ENCODE results near the gene SAMHD1. TPM values are rescaled to one million over a fixed set of nuclear protein-coding genes. Genes with fewer than 3 reads are reported as not detected.
A peak's percentile ranks its signal among the peaks of the same experiment; 100 is the strongest.
"Not testable (repeated sequence)": the region's sequence is repeated elsewhere in the genome, so short reads cannot be mapped to it uniquely, and the experiment has no call there.

Gene SAMHD1
- total RNA-seq, 1 experiment from 2014 or later, result 54.3 TPM

DNA sequence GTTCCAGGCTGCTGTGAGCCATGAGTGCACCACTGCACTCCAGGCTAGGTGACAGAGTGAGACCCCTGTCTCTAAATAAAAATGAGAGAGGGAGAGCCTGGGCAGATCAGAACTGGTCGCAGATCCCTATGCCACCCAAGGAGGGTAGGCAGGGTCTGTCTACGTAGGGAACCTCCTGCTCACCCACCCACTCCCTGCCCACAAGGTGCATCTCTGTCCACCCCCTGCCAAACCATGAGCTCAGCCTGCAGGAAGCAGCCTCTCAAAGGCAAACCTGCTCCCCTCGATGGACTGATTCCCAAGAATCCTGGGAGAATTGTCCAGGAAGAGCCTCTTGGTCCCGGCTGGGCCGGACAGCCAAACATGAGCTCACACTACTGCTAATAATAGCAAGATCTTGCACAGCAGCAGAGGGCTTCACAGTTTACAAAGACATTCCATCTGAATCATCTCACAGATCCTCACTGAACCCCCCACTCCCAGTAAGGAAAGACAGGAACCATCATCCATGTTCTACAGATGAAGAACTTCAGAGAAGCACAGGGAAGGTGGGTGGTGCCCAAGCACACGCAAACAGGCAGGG is 103.3 kb downstream of the SAMHD1 start:
- CTCF ChIA-PET, result interaction anchor here (0.5 to 1.5 kb wide), 4 partner anchors 8 to 231 kb away, joined by 4 to 6 read pairs (median 4); a partner anchor contains a TSS
- BruUV-seq (replicated peaks), result no TSS peak
- Mint-ChIP-seq H3K27me3 (ENCODE audit: unreplicated experiment) (no peaks in the 10 kb centered on the region), H3K4me1 (ENCODE audit: low read depth, unreplicated experiment) (peaks cover 6% of the 10 kb centered on the region), H3K36me3 (ENCODE audit: insufficient read depth, unreplicated experiment) (no peaks in the 10 kb centered on the region), H3K4me3 (ENCODE audit: low read depth, unreplicated experiment) (no peak overlapping the region), H3K27ac (ENCODE audit: unreplicated experiment) (no peak overlapping the region), H3K9me3 (ENCODE audit: low read depth, unreplicated experiment) (peaks cover 2% of the 10 kb centered on the region)
- TF ChIP-seq, protein P1, sequence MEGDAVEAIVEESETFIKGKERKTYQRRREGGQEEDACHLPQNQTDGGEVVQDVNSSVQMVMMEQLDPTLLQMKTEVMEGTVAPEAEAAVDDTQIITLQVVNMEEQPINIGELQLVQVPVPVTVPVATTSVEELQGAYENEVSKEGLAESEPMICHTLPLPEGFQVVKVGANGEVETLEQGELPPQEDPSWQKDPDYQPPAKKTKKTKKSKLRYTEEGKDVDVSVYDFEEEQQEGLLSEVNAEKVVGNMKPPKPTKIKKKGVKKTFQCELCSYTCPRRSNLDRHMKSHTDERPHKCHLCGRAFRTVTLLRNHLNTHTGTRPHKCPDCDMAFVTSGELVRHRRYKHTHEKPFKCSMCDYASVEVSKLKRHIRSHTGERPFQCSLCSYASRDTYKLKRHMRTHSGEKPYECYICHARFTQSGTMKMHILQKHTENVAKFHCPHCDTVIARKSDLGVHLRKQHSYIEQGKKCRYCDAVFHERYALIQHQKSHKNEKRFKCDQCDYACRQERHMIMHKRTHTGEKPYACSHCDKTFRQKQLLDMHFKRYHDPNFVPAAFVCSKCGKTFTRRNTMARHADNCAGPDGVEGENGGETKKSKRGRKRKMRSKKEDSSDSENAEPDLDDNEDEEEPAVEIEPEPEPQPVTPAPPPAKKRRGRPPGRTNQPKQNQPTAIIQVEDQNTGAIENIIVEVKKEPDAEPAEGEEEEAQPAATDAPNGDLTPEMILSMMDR (IDR thresholded peaks at IDR 0.05; ENCODE audit: unreplicated experiment), result no peak
- DNase-seq, result no peak
- intact Hi-C loops (cut with micrococcal nuclease; ENCODE audit: unreplicated experiment), result no loop called here

DNA sequence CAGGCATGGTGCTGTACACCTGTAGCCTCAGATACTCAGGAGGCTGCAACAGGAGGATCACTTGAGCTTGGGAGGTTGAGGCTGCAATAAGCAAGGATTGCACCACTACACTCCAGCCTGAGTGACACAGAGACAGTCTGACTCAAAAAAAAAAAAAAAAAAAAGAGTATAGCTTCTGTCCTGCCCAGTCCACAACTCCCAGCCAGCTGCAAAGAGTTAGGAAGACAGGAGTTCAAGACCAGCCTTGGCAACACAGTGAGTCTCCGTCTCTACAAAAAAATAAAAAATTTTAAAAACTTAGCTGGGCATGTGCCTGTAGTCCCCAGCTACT is 103.8 kb downstream of the SAMHD1 start:
- intact Hi-C loops (cut with micrococcal nuclease; ENCODE audit: unreplicated experiment), result no loop called here
- no peak for DNase-seq
- no peak overlapping the region for H3K27ac Mint-ChIP-seq (ENCODE audit: unreplicated experiment)
- TF ChIP-seq, protein P1 (IDR thresholded peaks at IDR 0.05; ENCODE audit: unreplicated experiment), result no peak
- no peaks in the 10 kb centered on the region for H3K27me3 Mint-ChIP-seq (ENCODE audit: unreplicated experiment)
- H3K4me1 Mint-ChIP-seq (ENCODE audit: low read depth, unreplicated experiment), result peaks cover 9% of the 10 kb centered on the region
- H3K9me3 Mint-ChIP-seq (ENCODE audit: low read depth, unreplicated experiment), result peaks cover 2% of the 10 kb centered on the region
- BruUV-seq (replicated peaks), result no TSS peak
- no peak overlapping the region for H3K4me3 Mint-ChIP-seq (ENCODE audit: low read depth, unreplicated experiment)
- H3K36me3 Mint-ChIP-seq (ENCODE audit: insufficient read depth, unreplicated experiment), result no peaks in the 10 kb centered on the region
- CTCF ChIA-PET, result interaction anchor here (0.5 to 1.5 kb wide), 5 partner anchors 8 to 231 kb away, joined by 3 to 6 read pairs (median 4); a partner anchor contains a TSS

DNA sequence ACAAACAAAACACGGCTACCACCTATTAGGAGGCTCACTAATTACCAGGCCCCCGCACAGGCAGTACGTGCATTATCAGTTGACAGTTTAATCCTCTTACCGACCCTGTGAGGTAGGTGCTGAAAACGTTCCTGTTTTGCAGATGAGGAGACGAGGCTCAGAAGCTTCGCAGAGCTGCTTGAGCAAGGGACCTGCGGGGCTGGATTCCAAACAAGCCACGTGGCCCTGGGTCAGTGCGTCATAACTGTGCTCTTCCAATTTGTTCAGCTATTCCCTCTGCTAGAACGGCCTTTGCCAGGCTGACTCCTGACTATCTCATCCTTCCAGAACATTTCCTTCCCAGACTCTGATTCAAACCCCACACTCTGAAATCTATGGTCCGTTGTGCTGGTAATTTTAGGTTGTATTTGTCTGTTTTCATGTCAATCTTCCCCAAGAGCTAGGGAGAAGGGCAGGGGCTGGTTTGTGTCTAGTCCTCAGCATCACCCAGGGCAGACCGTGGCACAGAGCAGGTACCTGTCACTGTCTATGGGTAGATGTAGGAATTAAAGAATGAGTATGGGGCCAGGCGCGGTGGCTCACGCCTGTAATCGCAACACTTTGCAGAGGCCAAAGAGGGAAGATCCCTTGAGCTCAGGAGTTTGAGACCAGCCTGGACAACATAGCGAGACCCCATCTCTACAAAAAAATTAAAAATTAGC is 104.3 kb downstream of the SAMHD1 start:
- H3K27me3 Mint-ChIP-seq (ENCODE audit: unreplicated experiment), result no peaks in the 10 kb centered on the region
- peak; percentile 32 for DNase-seq
- H3K36me3 Mint-ChIP-seq (ENCODE audit: insufficient read depth, unreplicated experiment), result no peaks in the 10 kb centered on the region
- no peak overlapping the region for H3K4me3 Mint-ChIP-seq (ENCODE audit: low read depth, unreplicated experiment)
- TF ChIP-seq, protein P1 (IDR thresholded peaks at IDR 0.05; ENCODE audit: unreplicated experiment), result no peak
- CTCF ChIA-PET, result interaction anchor here (0.7 to 1.8 kb wide), 6 partner anchors 8 to 1626 kb away, joined by 3 to 8 read pairs (median 6); a partner anchor contains a TSS
- H3K4me1 Mint-ChIP-seq (ENCODE audit: low read depth, unreplicated experiment), result peaks cover 9% of the 10 kb centered on the region
- peaks cover 2% of the 10 kb centered on the region for H3K9me3 Mint-ChIP-seq (ENCODE audit: low read depth, unreplicated experiment)
- BruUV-seq (replicated peaks), result no TSS peak
- H3K27ac Mint-ChIP-seq (ENCODE audit: unreplicated experiment), result no peak overlapping the region
- intact Hi-C loops (cut with micrococcal nuclease; ENCODE audit: unreplicated experiment), result no loop called here

DNA sequence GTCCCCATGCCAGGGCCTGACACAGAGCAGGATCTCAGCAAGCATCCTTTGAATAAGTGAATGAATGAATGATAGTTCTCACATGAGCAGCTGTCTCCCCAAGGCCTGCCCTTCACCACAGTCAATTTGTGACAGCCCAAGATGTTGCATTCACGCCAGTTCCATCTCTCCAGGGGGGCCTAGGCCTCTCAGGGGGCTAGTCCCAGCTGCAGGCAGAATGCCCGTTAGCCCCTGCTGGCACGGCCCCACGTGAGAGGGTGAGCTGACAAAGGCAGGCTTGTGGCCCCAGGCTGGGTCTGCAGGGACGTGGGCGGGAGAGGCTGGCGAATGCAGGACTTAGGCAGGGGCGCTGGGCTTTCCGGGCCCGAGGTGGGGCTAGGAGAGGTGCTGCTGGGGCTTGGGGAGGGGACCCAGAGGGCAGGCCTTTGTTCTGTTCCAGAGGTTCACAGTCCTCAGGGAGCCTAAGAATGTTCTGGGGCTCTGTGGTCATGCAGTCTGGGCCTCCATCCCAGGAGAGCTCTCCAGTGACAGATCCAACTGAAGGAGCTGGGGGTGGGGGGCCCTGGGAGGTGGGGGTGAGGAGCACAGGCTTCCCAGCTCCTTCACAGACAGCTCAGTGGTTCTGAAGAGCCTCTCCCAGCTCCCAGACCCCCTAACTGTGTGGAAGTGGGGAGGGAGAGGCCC is 106.1 kb downstream of the SAMHD1 start:
- H3K9me3 Mint-ChIP-seq (ENCODE audit: low read depth, unreplicated experiment), result no peaks in the 10 kb centered on the region
- TF ChIP-seq, protein P1 (IDR thresholded peaks at IDR 0.05; ENCODE audit: unreplicated experiment), result no peak
- BruUV-seq (replicated peaks), result no TSS peak
- no peak overlapping the region for H3K4me3 Mint-ChIP-seq (ENCODE audit: low read depth, unreplicated experiment)
- CTCF ChIA-PET, result interaction anchor here (1.8 kb wide), 1 partner anchor 9 kb away, joined by 8 read pairs; no protein-coding TSS in a partner anchor
- intact Hi-C loops (cut with micrococcal nuclease; ENCODE audit: unreplicated experiment), result no loop called here
- peaks cover 9% of the 10 kb centered on the region for H3K4me1 Mint-ChIP-seq (ENCODE audit: low read depth, unreplicated experiment)
- H3K36me3 Mint-ChIP-seq (ENCODE audit: insufficient read depth, unreplicated experiment), result no peaks in the 10 kb centered on the region
- no peak overlapping the region for H3K27ac Mint-ChIP-seq (ENCODE audit: unreplicated experiment)
- no peak for DNase-seq
- no peaks in the 10 kb centered on the region for H3K27me3 Mint-ChIP-seq (ENCODE audit: unreplicated experiment)

DNA sequence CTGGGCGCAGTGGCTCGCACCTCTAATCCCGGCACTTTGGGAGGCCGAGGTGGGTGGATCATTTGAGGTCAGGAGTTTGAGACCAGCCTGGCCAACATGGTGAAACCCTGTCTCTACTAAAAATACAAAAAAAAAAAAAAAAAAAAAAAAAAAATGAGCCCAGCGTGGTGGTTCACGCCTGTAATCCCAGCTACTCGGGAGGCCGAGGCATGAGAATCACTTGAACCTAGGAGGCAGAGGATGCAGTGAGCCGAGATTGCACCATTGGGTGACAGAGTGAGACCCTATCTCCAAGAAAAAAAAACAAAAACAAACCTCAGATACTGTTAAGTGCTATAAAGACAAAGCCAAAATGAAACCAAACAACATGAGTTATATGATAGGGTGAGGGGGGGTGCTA is 110.5 kb downstream of the SAMHD1 start:
- intact Hi-C loops (cut with micrococcal nuclease; ENCODE audit: unreplicated experiment); H3K27me3 Mint-ChIP-seq (ENCODE audit: unreplicated experiment); BruUV-seq (replicated peaks); DNase-seq; H3K4me3 Mint-ChIP-seq (ENCODE audit: low read depth, unreplicated experiment); H3K36me3 Mint-ChIP-seq (ENCODE audit: insufficient read depth, unreplicated experiment); H3K9me3 Mint-ChIP-seq (ENCODE audit: low read depth, unreplicated experiment): not testable (repeated sequence)
- CTCF ChIA-PET, result interaction anchor here (1.1 kb wide), 1 partner anchor 25 kb away, joined by 3 read pairs; no protein-coding TSS in a partner anchor
- Mint-ChIP-seq H3K4me1 (ENCODE audit: low read depth, unreplicated experiment) (peaks cover 18% of the 10 kb centered on the region), H3K27ac (ENCODE audit: unreplicated experiment) (peak overlapping the region; percentile 32)
